Posterior vena cava (tissue), 2 donors: Measurements from ENCODE around the gene MRPL50. TPM values are rescaled to one million over a fixed set of nuclear protein-coding genes. Genes with fewer than 3 reads are reported as not detected.
"Not testable (repeated sequence)": the region's sequence is repeated elsewhere in the genome, so short reads cannot be mapped to it uniquely, and the experiment has no call there.

ENCODE experiments used
- DNase-seq: peaks from one replicate; pipeline ENCODE4 v3.0.0-alpha.2; 2020; ENCODE audit warnings: low spot score
- intact Hi-C, 2 donors: fragments of 100-400 bp; cut with DNase I; formaldehyde crosslinking; loops; one replicate each; pipeline versions ENCODE4 v1.14.1 to v1.14.2; 2022 to 2023
- total RNA-seq, 2 donors: library from RNA; stranded (reverse); fragmentation: NEBNext Ultra II Directional; extraction: Animal tissue kit (Norgen Biotek cat#: 25700); gene quantifications; one replicate each; pipeline ENCODE4 v1.2.1, GENCODE V29; 2021
- donor health status: DM: yes; HTN: yes; CAD: no.
- donor health status: DM: yes; HTN: yes; CAD: no.

Gene MRPL50
- total RNA-seq, 2 donors from 2014 or later, result 8.9 to 9.5 TPM

- intact Hi-C loops, result no loop called here
Measured at GRCh38 chr9:101419863-101420262, 21.4 kb upstream of the MRPL50 start.

GRCh38 chr9:101418518-101419430 lies 20.4 kb upstream of the MRPL50 start:
- DNase-seq, result no peak
- intact Hi-C loops, result no loop called here

More at GRCh38 chr9:101419863-101420262, 21.4 kb upstream of the MRPL50 start:
- no peak for DNase-seq

GRCh38 chr9:101417977-101418376 lies 19.6 kb upstream of the MRPL50 start:
- no peak for DNase-seq
- intact Hi-C loops, result no loop called here

GRCh38 chr9:101417389-101417788 lies 19.0 kb upstream of the MRPL50 start:
- intact Hi-C loops, result no loop called here
- no peak for DNase-seq

- intact Hi-C loops, result no loop called here
Measured at GRCh38 chr9:101415578-101415977, 17.2 kb upstream of the MRPL50 start.

GRCh38 chr9:101414839-101415238 lies 16.4 kb upstream of the MRPL50 start:
- intact Hi-C loops, result no loop called here
- no peak for DNase-seq

More at GRCh38 chr9:101415578-101415977, 17.2 kb upstream of the MRPL50 start:
- no peak for DNase-seq

GRCh38 chr9:101409079-101409477 lies 10.7 kb upstream of the MRPL50 start:
- no peak for DNase-seq
- intact Hi-C loops, result no loop called here

GRCh38 chr9:101408374-101409078 lies 10.1 kb upstream of the MRPL50 start:
- no peak for DNase-seq
- intact Hi-C loops, result no loop called here

GRCh38 chr9:101403516-101404285 lies 5.3 kb upstream of the MRPL50 start:
- no peak for DNase-seq
- intact Hi-C loops, result no loop called here

GRCh38 chr9:101400120-101400519 lies 1.7 kb upstream of the MRPL50 start:
- intact Hi-C loops, result no loop called here
- no peak for DNase-seq

GRCh38 chr9:101399643-101399970 lies 1.2 kb upstream of the MRPL50 start:
- no peak for DNase-seq
- intact Hi-C loops, result no loop called here

GRCh38 chr9:101398930-101399642 lies 668 bp upstream of the MRPL50 start:
- no peak for DNase-seq
- intact Hi-C loops, result no loop called here

- intact Hi-C loops, result no loop called here
- DNase-seq, result no peak
Measured at GRCh38 chr9:101397746-101398067, 711 bp downstream of the MRPL50 start.

- intact Hi-C loops, result no loop called here
- DNase-seq, result no peak
Measured at GRCh38 chr9:101394687-101395086, 3.7 kb downstream of the MRPL50 start.

- intact Hi-C loops, result no loop called here
- DNase-seq, result no peak
Measured at GRCh38 chr9:101393135-101393534, 5.3 kb downstream of the MRPL50 start.

- DNase-seq, result no peak
- intact Hi-C loops, result no loop called here
Measured at GRCh38 chr9:101388507-101388993, 9.9 kb downstream of the MRPL50 start.

- intact Hi-C loops, result no loop called here
- DNase-seq, result no peak
Measured at GRCh38 chr9:101387871-101388506, 10.4 kb downstream of the MRPL50 start.

- DNase-seq, intact Hi-C loops: not testable (repeated sequence)
Measured at GRCh38 chr9:101384873-101385536, 13.4 kb downstream of the MRPL50 start, which contains the start of gene BAAT. Gene BAAT (minus strand): TSS chr9:101385006. CDS start chr9:101371404, 13,602 bp downstream.
